GM23338 (cell line): ENCODE data around the gene SLC8A1. TPM values are rescaled to one million over a fixed set of nuclear protein-coding genes. Genes with fewer than 3 reads are reported as not detected.

ENCODE experiments used
- ATAC-seq: fragments of 200-7000 bp; cut with Tn5 transposase; 3 replicates; pipeline ENCODE4 v1.9.1; 2020
- DNase-seq: peaks from one replicate; pipeline ENCODE4 v3.0.0-alpha.2; 2015; ENCODE audit warnings: low spot score
- H2AFZ ChIP-seq: fragments of 200-600 bp; sonication (generic); 2 replicates; pipeline ENCODE4 v1.8.0; 2016; ENCODE audit warnings: antibody characterized with exemption, mild to moderate bottlenecking, moderate library complexity
- H3F3A ChIP-seq: fragments of 200-600 bp; sonication (generic); replicated peaks from 2 replicates; pipeline ENCODE4 v1.8.0; 2017; ENCODE audit warnings: antibody characterized with exemption, mixed run types, low read depth
- H3K27ac ChIP-seq: fragments of 200-600 bp; sonication (generic); 2 replicates; pipeline ENCODE4 v1.6.1; 2016; ENCODE audit warnings: low read depth
- H3K27me3 ChIP-seq: fragments of 200-600 bp; sonication (generic); 2 replicates; pipeline ENCODE4 v1.8.0; 2016; ENCODE audit warnings: mild to moderate bottlenecking, mixed run types, moderate library complexity; ENCODE audit not compliant: insufficient read depth
- H3K36me3 ChIP-seq: fragments of 200-600 bp; sonication (generic); 2 replicates; pipeline ENCODE4 v1.8.0; 2016; ENCODE audit warnings: mild to moderate bottlenecking; ENCODE audit not compliant: insufficient read depth
- H3K4me1 ChIP-seq: fragments of 200-600 bp; sonication (generic); 2 replicates; pipeline ENCODE4 v1.8.0; 2016; ENCODE audit warnings: mild to moderate bottlenecking, moderate library complexity; ENCODE audit not compliant: insufficient read depth
- H3K4me2 ChIP-seq: fragments of 200-600 bp; sonication (generic); 2 replicates; pipeline ENCODE4 v1.7.1; 2017; ENCODE audit warnings: mixed run types
- H3K4me3 ChIP-seq: fragments of 200-600 bp; sonication (generic); 2 replicates; pipeline ENCODE4 v1.6.1; 2016; ENCODE audit warnings: mixed run types
- H3K79me2 ChIP-seq: fragments of 200-600 bp; sonication (generic); replicated peaks from 2 replicates; pipeline ENCODE4 v1.8.0; 2017; ENCODE audit warnings: mild to moderate bottlenecking; ENCODE audit not compliant: insufficient read depth
- H3K9me2 ChIP-seq: fragments of 200-600 bp; sonication (generic); 2 replicates; pipeline ENCODE4 v1.8.0; 2017; ENCODE audit not compliant: insufficient read depth
- H4K20me1 ChIP-seq: fragments of 200-600 bp; sonication (generic); replicated peaks from 2 replicates; pipeline ENCODE4 v1.8.0; 2017; ENCODE audit warnings: mild to moderate bottlenecking; ENCODE audit not compliant: insufficient read depth
- H3K27ac Mint-ChIP-seq: 2 replicates; pipeline ENCODE4 v1.8.0; 2020; ENCODE audit warnings: inconsistent platforms, mild to moderate bottlenecking, moderate library complexity, mixed read lengths
- H3K27me3 Mint-ChIP-seq: 3 replicates; pipeline ENCODE4 v1.8.0; 2022; ENCODE audit warnings: low read depth, mild to moderate bottlenecking, moderate library complexity, mixed read lengths, inconsistent platforms; ENCODE audit not compliant: insufficient read depth, poor library complexity
- H3K36me3 Mint-ChIP-seq: 3 replicates; pipeline ENCODE4 v1.8.0; 2021; ENCODE audit warnings: low read depth, mild to moderate bottlenecking, inconsistent platforms, moderate library complexity, mixed read lengths
- H3K4me1 Mint-ChIP-seq: 3 replicates; pipeline ENCODE4 v1.8.0; 2020; ENCODE audit warnings: mild to moderate bottlenecking, inconsistent platforms, mixed read lengths
- H3K4me3 Mint-ChIP-seq: 3 replicates; pipeline ENCODE4 v1.8.0; 2021; ENCODE audit warnings: moderate library complexity, mild to moderate bottlenecking, inconsistent platforms, mixed read lengths
- H3K9me3 Mint-ChIP-seq: 3 replicates; pipeline ENCODE4 v1.8.0; 2020; ENCODE audit warnings: moderate library complexity, mild to moderate bottlenecking, inconsistent platforms, mixed read lengths
- CREB1 ChIP-seq: fragments of 250-450 bp; sonication (Bioruptor Pico); IDR thresholded peaks from 2 replicates; pipeline ENCODE4 v1.5.0; 2020; ENCODE audit warnings: low read depth, mild to moderate bottlenecking, moderate library complexity
- CTCF ChIP-seq, 2 experiments: fragments of 200-600 bp in 1 of 2; sonication (generic) in 1 of 2; conservative IDR thresholded peaks; 2 replicates each; pipeline versions ENCODE4 v1.5.1 to v1.6.1; 2016 to 2017; ENCODE audit warnings: antibody characterized with exemption in 2 of 2, low read depth in 2 of 2, mild to moderate bottlenecking in 2 of 2, moderate library complexity in 1 of 2
- EZH2 ChIP-seq: fragments of 200-600 bp; sonication (generic); IDR thresholded peaks from one replicate; pipeline ENCODE4 v1.8.0; 2017; ENCODE audit warnings: antibody characterized with exemption, mild to moderate bottlenecking, low read depth; ENCODE audit not compliant: unreplicated experiment
- EZH2phosphoT487 ChIP-seq: fragments of 200-600 bp; sonication (generic); IDR thresholded peaks from one replicate; pipeline ENCODE4 v1.8.1; 2018; ENCODE audit warnings: antibody characterized with exemption; ENCODE audit not compliant: unreplicated experiment
- NANOG ChIP-seq: IDR thresholded peaks from 2 replicates; pipeline ENCODE4 v1.6.1; 2016; ENCODE audit warnings: antibody characterized with exemption, borderline replicate concordance
- POLR2AphosphoS5 ChIP-seq: IDR thresholded peaks from 2 replicates; pipeline ENCODE4 v1.6.1; 2016; ENCODE audit warnings: antibody characterized with exemption, low read depth
- REST ChIP-seq: IDR thresholded peaks from one replicate; pipeline ENCODE4 v1.6.1; 2018; ENCODE audit warnings: antibody characterized with exemption; ENCODE audit not compliant: unreplicated experiment
- STAT1 ChIP-seq: IDR thresholded peaks from one replicate; pipeline ENCODE4 v1.6.1; 2016; ENCODE audit warnings: antibody characterized with exemption; ENCODE audit not compliant: unreplicated experiment
- ZNF331 ChIP-seq: fragments of 250-450 bp; sonication (Bioruptor Pico); IDR thresholded peaks from 2 replicates; pipeline ENCODE4 v1.5.0; 2020; ENCODE audit warnings: low read depth, mild to moderate bottlenecking, moderate library complexity
- ZNF462 ChIP-seq: fragments of 250-450 bp; sonication (Bioruptor Pico); IDR thresholded peaks from 2 replicates; pipeline ENCODE4 v1.5.0; 2020; ENCODE audit warnings: mild to moderate bottlenecking, moderate library complexity
- polyA plus RNA-seq: library from polyadenylated mRNA; unstranded; fragments of >200 nt; fragmentation: Nextera tagmentation; extraction: Ambion mirVana; gene quantifications from 2 replicates; pipeline ENCODE4 v1.2.1, GENCODE V29; 2016
- total RNA-seq: library from RNA; depleted of rRNA; stranded (reverse); fragments of >200 nt; shearing (Covaris generic); gene quantifications from 2 replicates; pipeline ENCODE4 v1.2.3, GENCODE V29; 2014

The SLC8A1 gene
- total and polyA plus RNA-seq, 2 experiments from 2014 or later: 2.5 to 3.3 TPM

GRCh38 chr2:40128796-40129195 lies 323.1 kb downstream of the SLC8A1 start:
- TF ChIP-seq CTCF (conservative IDR thresholded peaks at IDR 0.05; ENCODE audit: low read depth in 2 of 2) (no peak), ZNF462 (CRISPR knock-in tag) (no peak), EZH2phosphoT487 (no peak), ZNF331 (CRISPR knock-in tag) (no peak), CREB1 (CRISPR knock-in tag) (no peak), REST (no peak), STAT1 (no peak), EZH2 (no peak), POLR2AphosphoS5 (no peak), NANOG (no peak)
- Histone ChIP-seq H4K20me1 (no peaks in the 10 kb centered on the region), H3K36me3 (no peaks in the 10 kb centered on the region), H3K27ac (no peak overlapping the region), H2AFZ (no peak overlapping the region), H3K4me1 (no peaks in the 10 kb centered on the region), H3K27me3 (no peaks in the 10 kb centered on the region), H3K9me2 (0 out of 2 replicates have a peak, but pooled peaks cover 6% of the 10 kb centered on the region), H3K4me2 (no peak overlapping the region), H3K79me2 (no peaks in the 10 kb centered on the region), H3K4me3 (no peak overlapping the region), H3F3A (no peaks in the 10 kb centered on the region)
- H3K9me3 Mint-ChIP-seq: no peaks in the 10 kb centered on the region
- no peak for ATAC-seq
- no peak overlapping the region for H3K27ac Mint-ChIP-seq
- no peak overlapping the region for H3K4me3 Mint-ChIP-seq
- H3K27me3 Mint-ChIP-seq: no peaks in the 10 kb centered on the region
- no peak for DNase-seq
- no peaks in the 10 kb centered on the region for H3K4me1 Mint-ChIP-seq
- H3K36me3 Mint-ChIP-seq: no peaks in the 10 kb centered on the region
